COLO668 (cell line): ENCODE results near the gene CMTM4.
"Not testable (repeated sequence)": the region's sequence is repeated elsewhere in the genome, so short reads cannot be mapped to it uniquely, and the experiment has no call there.

ENCODE experiments used
- DNase-seq: peaks from one replicate; lab custom pipeline; 2025; ENCODE audit not compliant: unreplicated experiment; lab: John Stamatoyannopoulos, UW

The CMTM4 gene

GRCh38 chr16:66569827-66570405 is 126.6 kb downstream of the CMTM4 start:
- DNase-seq: no peak

DNA sequence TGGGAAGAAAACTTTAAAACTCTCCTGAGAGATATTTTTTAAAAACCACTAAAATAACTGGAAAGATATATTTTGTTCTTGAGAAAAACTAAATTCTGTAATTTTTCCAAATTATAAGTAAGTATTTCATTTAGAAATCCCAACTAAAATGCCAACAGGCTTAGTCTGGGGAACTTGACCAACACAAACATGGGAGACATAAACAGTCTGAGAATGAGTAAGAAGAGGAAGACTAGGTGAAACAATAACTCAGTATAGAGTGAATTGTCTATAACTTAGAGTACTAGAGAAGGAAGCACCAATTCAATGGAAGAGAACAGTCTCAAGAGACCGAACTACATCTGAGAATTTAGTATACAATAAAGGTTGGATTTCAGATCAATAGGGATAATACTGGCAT is 127.4 kb downstream of the CMTM4 start:
- no peak for DNase-seq

GRCh38 chr16:66568355-66568754 is 128.2 kb downstream of the CMTM4 start:
- DNase-seq: no peak

- not testable (repeated sequence) for DNase-seq
Measured at GRCh38 chr16:66567270-66567669, 129.3 kb downstream of the CMTM4 start.

DNA sequence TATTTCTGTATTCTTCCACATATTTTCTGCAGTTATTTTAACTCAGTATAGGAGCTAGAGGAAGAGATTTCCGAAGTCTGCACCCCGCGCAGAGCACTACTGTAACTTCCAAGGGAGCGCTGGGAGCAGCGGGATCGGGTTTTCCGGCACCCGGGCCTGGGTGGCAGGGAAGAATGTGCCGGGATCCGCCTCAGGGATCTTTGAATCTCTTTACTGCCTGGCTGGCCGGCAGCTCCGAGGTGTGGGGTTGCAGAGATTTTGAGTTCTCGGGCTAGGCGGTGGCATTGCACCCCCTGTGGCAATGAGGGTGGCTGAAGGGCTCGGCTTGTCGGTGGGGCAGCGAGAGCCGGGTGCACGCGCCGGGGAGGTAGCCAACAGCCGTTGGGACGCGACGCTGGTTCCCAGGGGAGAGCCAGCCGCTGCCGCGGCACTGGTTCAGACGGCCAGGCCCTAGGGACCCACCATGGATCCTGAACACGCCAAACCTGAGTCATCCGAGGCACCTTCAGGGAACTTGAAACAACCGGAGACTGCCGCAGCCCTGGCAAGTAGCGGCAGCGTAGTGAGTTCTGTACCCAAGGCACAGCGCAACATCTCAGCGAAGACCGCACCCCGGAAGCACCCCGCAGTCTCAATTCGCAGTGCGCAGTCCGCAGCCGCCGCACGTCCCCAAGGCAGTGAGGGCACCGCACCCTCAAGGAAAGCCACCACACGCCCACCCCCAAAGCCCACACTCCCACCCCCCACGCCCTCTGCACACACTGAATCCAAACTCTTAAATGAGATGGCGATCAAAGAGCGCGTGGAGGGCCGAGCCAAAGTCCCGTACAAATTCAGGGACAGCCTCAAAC is 130.3 kb downstream of the CMTM4 start, which contains the start of gene CMTM1:
Gene CMTM1, plus strand, starts transcription at position 389 of the 851 bp plus-strand sequence. Its CDS starts 75 bp downstream, at position 464.
- DNase-seq: no peak
